ENCODE measurements around the gene AGMAT. TPM values are rescaled to one million over a fixed set of nuclear protein-coding genes. Genes with fewer than 3 reads are reported as not detected.
A peak's percentile ranks its signal among the peaks of the same experiment; 100 is the strongest.

Gene AGMAT
- total RNA-seq, 2 donors from 2014 or later: 0.96 to 1.9 TPM

DNA sequence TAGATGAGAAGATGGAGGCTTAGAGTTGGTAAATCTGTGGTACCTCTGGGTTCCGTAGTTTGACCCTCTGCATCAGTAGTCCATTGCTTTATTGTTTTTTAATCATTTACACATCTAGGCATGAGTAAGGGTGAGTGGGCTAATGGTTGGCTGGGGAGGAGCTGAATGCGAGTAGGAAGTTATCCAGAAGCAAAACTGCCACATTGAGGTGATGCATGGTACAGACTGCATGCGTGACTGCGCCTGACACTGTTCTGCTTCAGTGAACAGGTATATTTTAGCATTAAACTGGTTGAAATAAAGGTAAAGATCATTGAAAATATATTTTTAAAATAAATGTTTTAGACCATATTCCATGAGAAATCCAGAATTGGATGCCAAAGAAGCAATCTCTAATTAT, 53.8 kb downstream of the AGMAT start:
- H3K4me3 ChIP-seq: no peak overlapping the region
- no peak for TF ChIP-seq POLR2AphosphoS5 (IDR thresholded peaks at IDR 0.05)
- TF ChIP-seq, protein P1, sequence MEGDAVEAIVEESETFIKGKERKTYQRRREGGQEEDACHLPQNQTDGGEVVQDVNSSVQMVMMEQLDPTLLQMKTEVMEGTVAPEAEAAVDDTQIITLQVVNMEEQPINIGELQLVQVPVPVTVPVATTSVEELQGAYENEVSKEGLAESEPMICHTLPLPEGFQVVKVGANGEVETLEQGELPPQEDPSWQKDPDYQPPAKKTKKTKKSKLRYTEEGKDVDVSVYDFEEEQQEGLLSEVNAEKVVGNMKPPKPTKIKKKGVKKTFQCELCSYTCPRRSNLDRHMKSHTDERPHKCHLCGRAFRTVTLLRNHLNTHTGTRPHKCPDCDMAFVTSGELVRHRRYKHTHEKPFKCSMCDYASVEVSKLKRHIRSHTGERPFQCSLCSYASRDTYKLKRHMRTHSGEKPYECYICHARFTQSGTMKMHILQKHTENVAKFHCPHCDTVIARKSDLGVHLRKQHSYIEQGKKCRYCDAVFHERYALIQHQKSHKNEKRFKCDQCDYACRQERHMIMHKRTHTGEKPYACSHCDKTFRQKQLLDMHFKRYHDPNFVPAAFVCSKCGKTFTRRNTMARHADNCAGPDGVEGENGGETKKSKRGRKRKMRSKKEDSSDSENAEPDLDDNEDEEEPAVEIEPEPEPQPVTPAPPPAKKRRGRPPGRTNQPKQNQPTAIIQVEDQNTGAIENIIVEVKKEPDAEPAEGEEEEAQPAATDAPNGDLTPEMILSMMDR (IDR thresholded peaks at IDR 0.05): no peak
- TF ChIP-seq POLR2A (IDR thresholded peaks at IDR 0.05): no peak
- no peak for DNase-seq (ENCODE audit: low spot score)
- no peaks in the 10 kb centered on the region for H3K9me3 ChIP-seq
- no peaks in the 10 kb centered on the region for H3K4me1 ChIP-seq (replicated peaks)
- WGBS: 95% methylated on average over 4 of the region's 4 CpGs
- intact Hi-C loops (cut with DNase I): no loop called here
- H3K36me3 ChIP-seq: no peaks in the 10 kb centered on the region
- H3K27ac ChIP-seq: no peak overlapping the region
- no peaks in the 10 kb centered on the region for H3K27me3 ChIP-seq (replicated peaks; ENCODE audit: insufficient read depth)

DNA sequence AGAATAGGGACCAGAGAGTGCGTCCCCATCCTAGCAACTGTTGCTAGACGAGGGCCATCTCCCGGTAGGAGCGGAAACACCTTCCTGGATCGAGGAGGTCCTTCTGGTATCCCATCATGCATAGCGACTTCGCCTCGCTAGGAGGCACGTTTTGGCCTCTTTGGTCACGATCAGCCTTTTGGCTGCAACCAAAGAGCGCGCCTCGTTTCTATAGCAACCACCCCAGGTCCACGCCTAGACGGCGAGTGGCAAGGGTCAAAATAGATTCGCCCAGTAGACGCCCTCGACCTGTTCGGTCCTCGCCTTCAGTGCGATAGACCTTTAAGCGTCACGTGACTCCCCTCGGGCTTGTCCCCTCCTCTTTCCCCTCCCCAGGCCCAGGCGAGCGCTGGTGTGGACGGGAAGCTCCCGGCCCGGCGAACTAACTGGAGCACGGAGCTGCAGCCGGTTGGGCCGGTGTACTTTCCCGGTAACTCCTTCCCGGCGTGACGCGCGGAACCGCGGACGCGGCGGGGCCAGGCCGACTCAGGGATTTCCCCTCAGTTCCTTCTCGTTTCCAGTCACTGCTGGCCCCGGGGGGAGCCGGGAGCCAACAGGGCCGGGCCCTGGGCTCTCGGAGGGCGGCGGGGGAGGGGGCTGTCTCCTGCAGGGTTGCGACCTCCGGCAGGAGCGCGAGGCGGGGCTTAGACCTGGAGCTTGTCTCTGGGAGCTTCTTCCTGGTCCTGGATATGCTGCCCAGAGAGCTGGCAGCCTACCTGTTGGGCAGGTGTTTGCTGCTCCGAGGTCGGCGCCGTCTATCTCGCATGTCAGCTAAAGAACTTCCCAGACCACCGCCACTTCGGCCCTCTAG, 58.1 kb downstream of the AGMAT start, which contains the start of gene DNAJC16:
DNAJC16 (plus strand) TSS at position 359 of the 850 bp plus-strand sequence. CDS start 2,258 bp downstream, outside the sequence.
- Histone ChIP-seq H3K27ac (peak within 1 kb of the TSS; percentile 98 to 99), H3K4me1 (replicated peaks) (no peaks in the 10 kb centered on the region), H3K27me3 (replicated peaks; ENCODE audit: insufficient read depth) (no peaks in the 10 kb centered on the region), H3K36me3 (no peaks in the 10 kb centered on the region), H3K9me3 (no peaks in the 10 kb centered on the region), H3K4me3 (peak within 1 kb of the TSS; percentile 66 to 97)
- intact Hi-C loops (cut with DNase I): loop anchor here (1.0 kb wide), 1 partner anchor 91 kb away; the partner anchor contains the start of gene DDI2
- peak; percentile 100 for TF ChIP-seq POLR2AphosphoS5 (IDR thresholded peaks at IDR 0.05)
- TF ChIP-seq, protein P1 (IDR thresholded peaks at IDR 0.05): peak in 3 of 4 experiments; percentile 6 to 75 (median 46)
- TF ChIP-seq POLR2A (IDR thresholded peaks at IDR 0.05): peak; percentile 78
- peak; percentile 100 for DNase-seq (ENCODE audit: low spot score)
- WGBS: under 1% methylated on average over 60 of the region's 65 CpGs

- Histone ChIP-seq H3K27me3 (replicated peaks; ENCODE audit: insufficient read depth) (no peaks in the 10 kb centered on the region), H3K9me3 (no peaks in the 10 kb centered on the region), H3K27ac (peak overlapping the region; percentile 98 to 99), H3K4me1 (replicated peaks) (no peaks in the 10 kb centered on the region), H3K36me3 (no peaks in the 10 kb centered on the region), H3K4me3 (peak overlapping the region; percentile 66 to 97)
- WGBS: 12% methylated on average over 9 of the region's 9 CpGs
- TF ChIP-seq, protein P1 (IDR thresholded peaks at IDR 0.05): no peak
- no peak for TF ChIP-seq POLR2AphosphoS5 (IDR thresholded peaks at IDR 0.05)
- no peak for TF ChIP-seq POLR2A (IDR thresholded peaks at IDR 0.05)
- intact Hi-C loops (cut with DNase I): loop anchor here (1.0 kb wide), 1 partner anchor 91 kb away; the partner anchor contains the start of gene DDI2
- DNase-seq (ENCODE audit: low spot score): peak; percentile 27
Observed at GRCh38 chr1:15526021-15526489, 58.8 kb downstream of the AGMAT start.

DNA sequence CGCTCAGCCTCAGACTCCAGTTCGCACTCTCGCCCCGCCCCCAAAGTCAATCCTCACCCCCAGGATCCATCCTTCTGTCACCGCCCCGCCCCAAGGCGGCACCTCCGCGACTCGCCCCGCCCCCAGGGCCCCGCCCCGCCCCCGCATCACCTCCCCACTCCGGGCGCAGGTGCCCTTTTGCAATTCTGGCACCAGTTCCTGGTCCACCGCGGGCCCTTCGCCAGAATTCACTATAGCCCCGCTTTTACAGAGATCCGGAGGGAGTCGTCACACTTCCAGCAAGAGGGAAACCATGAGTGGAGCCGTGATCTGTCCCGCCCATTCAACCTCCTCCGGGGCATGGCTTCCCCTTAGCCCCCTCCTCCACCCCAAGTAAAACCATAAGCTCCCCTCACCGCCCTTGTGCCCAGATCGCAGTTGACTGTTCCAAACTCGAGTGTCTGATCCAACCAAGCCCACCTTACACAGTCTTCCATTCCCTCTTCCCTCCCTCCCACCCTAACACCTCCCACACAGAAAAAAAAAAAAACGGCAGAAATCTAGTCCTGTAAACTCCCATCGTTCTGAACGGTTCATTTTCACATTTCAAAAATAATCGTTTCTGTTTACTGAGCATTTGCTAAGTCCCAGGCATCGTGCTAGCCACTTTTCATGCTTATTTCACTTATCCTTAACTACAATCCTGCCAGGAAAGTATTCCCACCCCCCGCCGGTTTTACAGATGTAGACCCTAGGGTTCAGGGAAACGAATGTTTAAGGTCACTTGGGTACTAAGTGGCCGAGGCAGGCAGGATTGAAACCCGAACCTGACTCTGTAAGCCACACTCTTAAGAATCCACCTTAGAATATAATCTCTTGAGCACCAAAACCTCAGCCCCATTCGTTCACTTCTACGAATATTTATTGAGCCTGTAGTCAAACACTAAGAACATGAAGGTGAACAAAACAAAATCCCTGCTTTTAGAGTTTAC, 59.5 kb downstream of the AGMAT start:
- Histone ChIP-seq H3K36me3 (no peaks in the 10 kb centered on the region), H3K27ac (peak overlapping the region; percentile 98 to 99), H3K9me3 (no peaks in the 10 kb centered on the region), H3K4me1 (replicated peaks) (no peaks in the 10 kb centered on the region), H3K4me3 (peak overlapping the region; percentile 63 to 83), H3K27me3 (replicated peaks; ENCODE audit: insufficient read depth) (no peaks in the 10 kb centered on the region)
- intact Hi-C loops (cut with DNase I): loop anchor here (1.0 kb wide), 1 partner anchor 92 kb away; the partner anchor contains the start of gene DDI2
- DNase-seq (ENCODE audit: low spot score): no peak
- TF ChIP-seq, protein P1 (IDR thresholded peaks at IDR 0.05): no peak
- peak; percentile 70 for TF ChIP-seq POLR2A (IDR thresholded peaks at IDR 0.05)
- peak; percentile 10 for TF ChIP-seq POLR2AphosphoS5 (IDR thresholded peaks at IDR 0.05)
- 4% methylated on average over 40 of the region's 40 CpGs for WGBS

Measured in prostate gland (tissue), 2 donors.